K562 (cell line): ENCODE results near the gene KRT28. TPM values are rescaled to one million over a fixed set of nuclear protein-coding genes. Genes with fewer than 3 reads are reported as not detected.

Source experiments
- ATAC-seq: fragments of 200-7000 bp; cut with Tn5 transposase; 3 replicates; pipeline ENCODE4 v1.9.1; 2020; ENCODE audit warnings: moderate library complexity
- BruUV-seq: library from RNA; stranded (reverse); fragments of 400-500 nt; replicated peaks from 2 replicates; lab custom pipeline; 2021; lab: Mats Ljungman, UMichigan
- CTCF ChIA-PET: fragments of 300-600 bp; formaldehyde crosslinking; extraction: SDS; loops from one replicate; lab custom pipeline; 2021; ENCODE audit warnings: low intra/inter-chr PET ratio; lab: Yijun Ruan, JAX
- POLR2A ChIA-PET: fragments of 300-600, 350-650 bp; sonication (Branson Sonifier 250); formaldehyde crosslinking; extraction: SDS; loops from one replicate; lab custom pipeline; 2021; ENCODE audit warnings: antibody characterized with exemption, inconsistent platforms; lab: Yijun Ruan, JAX
- DNase-seq, 4 experiments: peaks; one replicate each; pipeline versions ENCODE4 v3.0.0 to v3.0.0-alpha.2; 2011 to 2018; ENCODE audit warnings: low spot score in 3 of 4, mixed read lengths in 3 of 4; ENCODE audit errors: extremely low read depth in 1 of 4
- FAIRE-seq: peaks from 2 replicates; lab custom pipeline; 2011; peaks lifted over from hg19 to GRCh38; lab: Jason Lieb, UNC
- H2AFZ ChIP-seq: 2 replicates; pipeline ENCODE4 v1.6.0; 2011; ENCODE audit warnings: low read depth, low read length, control low read depth, inconsistent platforms
- H3K27ac ChIP-seq: fragments of 200-600 bp; 3 replicates; pipeline ENCODE4 v1.8.0; 2011; ENCODE audit warnings: low read depth, mild to moderate bottlenecking, control low read depth, inconsistent platforms, low read length, moderate library complexity, mixed read lengths; ENCODE audit errors: extremely low read depth
- H3K27me3 ChIP-seq, 2 experiments: fragments of 300-600 bp in 1 of 2; 2 replicates in 1 of 2; 3 replicates in 1 of 2; pipeline versions ENCODE4 v1.6.0 to v1.8.0; 2011; ENCODE audit warnings: inconsistent platforms in 2 of 2, low read length in 2 of 2, mild to moderate bottlenecking in 1 of 2, mixed read lengths in 1 of 2, moderate library complexity in 1 of 2; ENCODE audit not compliant: control insufficient read depth in 2 of 2, insufficient read depth in 2 of 2
- H3K36me3 ChIP-seq: fragments of 300-600 bp; 3 replicates; pipeline ENCODE4 v1.8.0; 2011; ENCODE audit warnings: mild to moderate bottlenecking, low read length, inconsistent platforms; ENCODE audit not compliant: control insufficient read depth, insufficient read depth
- H3K4me1 ChIP-seq, 2 experiments: fragments of 200-600 bp in 1 of 2; replicated peaks in 1 of 2; 2 replicates in 1 of 2; 3 replicates in 1 of 2; pipeline versions ENCODE4 v1.5.1 to v1.8.0; 2011; ENCODE audit warnings: inconsistent platforms in 2 of 2, low read length in 2 of 2, mild to moderate bottlenecking in 1 of 2, mixed read lengths in 1 of 2, moderate library complexity in 1 of 2; ENCODE audit not compliant: control insufficient read depth in 2 of 2, insufficient read depth in 2 of 2
- H3K4me2 ChIP-seq: 2 replicates; pipeline ENCODE4 v1.6.1; 2011; ENCODE audit warnings: low read length, control low read depth, inconsistent platforms, mixed read lengths; ENCODE audit not compliant: insufficient read depth
- H3K4me3 ChIP-seq: fragments of 200-600 bp; sonication (generic), shearing (Covaris generic); 2 replicates; pipeline ENCODE4 v1.5.1; 2016; ENCODE audit warnings: control low read depth, inconsistent platforms
- H3K79me2 ChIP-seq: fragments of 200-600 bp; 3 replicates; pipeline ENCODE4 v1.8.0; 2011; ENCODE audit warnings: low read length, inconsistent platforms; ENCODE audit not compliant: control insufficient read depth, insufficient read depth
- H3K9ac ChIP-seq, 2 experiments: 2 replicates each; pipeline versions ENCODE4 v1.6.0 to v1.6.1; 2011; ENCODE audit warnings: low read depth in 2 of 2, low read length in 2 of 2, control low read depth in 1 of 2, inconsistent platforms in 1 of 2, mild to moderate bottlenecking in 1 of 2, mixed read lengths in 1 of 2; ENCODE audit not compliant: insufficient read depth in 1 of 2
- H3K9me1 ChIP-seq: one replicate; pipeline ENCODE4 v1.6.0; 2011; ENCODE audit warnings: inconsistent platforms, mild to moderate bottlenecking, low read length, moderate library complexity; ENCODE audit not compliant: control insufficient read depth, insufficient read depth
- H3K9me3 ChIP-seq: replicated peaks from 2 replicates; pipeline ENCODE4 v1.5.1; 2011; ENCODE audit warnings: low read depth, low read length, inconsistent platforms; ENCODE audit not compliant: control insufficient read depth, insufficient read depth
- H4K20me1 ChIP-seq: replicated peaks from 2 replicates; pipeline ENCODE4 v1.6.1; 2011; ENCODE audit warnings: low read length, inconsistent platforms, mixed read lengths; ENCODE audit not compliant: control insufficient read depth, insufficient read depth
- CHCHD3 ChIP-seq: fragments of 250-450 bp; sonication (Bioruptor Pico); IDR thresholded peaks from 2 replicates; pipeline ENCODE4 v2.1.2; 2022; ENCODE audit warnings: mild to moderate bottlenecking
- GATAD2A ChIP-seq: fragments of 450-650 bp; IDR thresholded peaks from 2 replicates; pipeline ENCODE4 v1.6.1; 2017
- HNRNPLL ChIP-seq: fragments of 200-400 bp; formaldehyde crosslinking; IDR thresholded peaks from 2 replicates; pipeline ENCODE4 v1.6.1; 2017; ENCODE audit warnings: low read length, low read depth, mild to moderate bottlenecking; ENCODE audit not compliant: poor library complexity, severe bottlenecking
- NCOA1 ChIP-seq: fragments of 450-650 bp; IDR thresholded peaks from 2 replicates; pipeline ENCODE4 v1.6.1; 2016; ENCODE audit warnings: low read depth
- NRF1 ChIP-seq, 2 experiments: fragments of 450-650 bp; IDR thresholded peaks in 1 of 2; conservative IDR thresholded peaks in 1 of 2; 2 replicates each; pipeline ENCODE4 v1.6.1; 2014; ENCODE audit warnings: mild to moderate bottlenecking in 2 of 2
- PHB ChIP-seq: fragments of 250-450 bp; sonication (Bioruptor Pico); IDR thresholded peaks from 2 replicates; pipeline ENCODE4 v1.5.0; 2021
- PKNOX1 ChIP-seq: fragments of 450-650 bp; IDR thresholded peaks from 2 replicates; pipeline ENCODE4 v1.6.1; 2016
- SNRNP70 ChIP-seq: fragments of 200-400 bp; formaldehyde crosslinking; optimal IDR thresholded peaks from 2 replicates; pipeline ENCODE3; 2017; ENCODE audit warnings: low read depth, low read length
- STAT6 ChIP-seq: sonication (generic); formaldehyde crosslinking; IDR thresholded peaks from 2 replicates; pipeline ENCODE4 v1.8.1; 2023; ENCODE audit warnings: mild to moderate bottlenecking, missing genetic modification reagents
- TRIM28 ChIP-seq: fragments of 450-650 bp; IDR thresholded peaks from 2 replicates; pipeline ENCODE4 v1.6.1; 2017
- ZNF354B ChIP-seq: fragments of 250-450 bp; sonication (Bioruptor Pico); IDR thresholded peaks from 2 replicates; pipeline ENCODE4 v1.4.0; 2020
- ZNF444 ChIP-seq: fragments of 250-450 bp; sonication (Bioruptor Pico); IDR thresholded peaks from 2 replicates; pipeline ENCODE4 v1.4.0; 2020; ENCODE audit warnings: mild to moderate bottlenecking, moderate library complexity
- ZNF695 ChIP-seq: fragments of 450-650 bp; formaldehyde crosslinking; IDR thresholded peaks from 2 replicates; pipeline ENCODE4 v1.4.0; 2020; ENCODE audit warnings: mild to moderate bottlenecking, moderate library complexity
- ZNF764 ChIP-seq: fragments of 250-450 bp; sonication (Bioruptor Pico); IDR thresholded peaks from 2 replicates; pipeline ENCODE4 v1.4.0; 2020; ENCODE audit warnings: low read depth, mild to moderate bottlenecking, moderate library complexity
- ZNF778 ChIP-seq: fragments of 450-650 bp; formaldehyde crosslinking; IDR thresholded peaks from 2 replicates; pipeline ENCODE4 v1.4.0; 2020; ENCODE audit warnings: mild to moderate bottlenecking, moderate library complexity
- ZSCAN29 ChIP-seq: fragments of 450-650 bp; IDR thresholded peaks from 2 replicates; pipeline ENCODE4 v1.6.1; 2017
- WGBS: fragments of 100-300 bp; shearing (Covaris generic); methylation state at CpG from one replicate; pipeline ENCODE4 v1.1.6; 2016; ENCODE audit warnings: low coverage, mixed read lengths; ENCODE audit not compliant: insufficient coverage; ENCODE audit errors: missing lambda C conversion rate; 5-methylcytosine and 5-hydroxymethylcytosine counted together
- in situ Hi-C: fragments of 300-500 bp; cut with MboI; formaldehyde crosslinking; loops from 4 replicates; pipeline ENCODE4 v1.15.0; 2018; ENCODE audit warnings: inconsistent platforms, mixed read lengths
- intact Hi-C: fragments of 100-400 bp; cut with micrococcal nuclease; formaldehyde crosslinking; loops from 2 replicates; pipeline ENCODE4 v1.14.2; 2022
- polyA plus RNA-seq, 8 experiments: library from polyadenylated mRNA; depleted of rRNA in 4 of 8; stranded (reverse) in 5 of 8; unstranded in 3 of 8; fragments of >200 nt; fragmentation: Nextera tagmentation in 2 of 8; fragmentation: Illumina TruSeq in 1 of 8; extraction: Ambion mirVana in 2 of 8; extraction: Trizol in 1 of 8; gene quantifications; 2 replicates each; pipeline versions ENCODE4 v1.2.1 to v1.2.3, GENCODE V29; 2011 to 2014; ENCODE audit warnings: inconsistent platforms in 1 of 8, missing spikeins in 1 of 8
- total RNA-seq, 7 experiments: library from RNA; depleted of rRNA in 6 of 7; stranded (reverse); fragments of >200 nt in 6 of 7; fragmentation: Illumina TruSeq in 2 of 7; extraction: Trizol in 2 of 7; gene quantifications; 2 replicates each; pipeline versions ENCODE4 v1.2.1 to v1.2.3, GENCODE V29; 2011 to 2021; ENCODE audit warnings: low replicate concordance in 1 of 7
- TF ChIP-seq, protein P1 (sequence below): fragments of 150-350 bp; IDR thresholded peaks from 2 replicates; pipeline ENCODE4 v1.6.1; 2014; ENCODE audit warnings: low read depth, mild to moderate bottlenecking, low read length, borderline replicate concordance

Gene KRT28
- total and polyA plus RNA-seq, 9 of the 15 experiments (the other 6 are each of a cell fraction or from before 2014, with no cell fraction given) = not detected

- H3K36me3 ChIP-seq = no peaks in the 10 kb centered on the region
- H3K27ac ChIP-seq = no peak within 1 kb of the TSS
- no peaks in the 10 kb centered on the region for H4K20me1 ChIP-seq
- CTCF ChIA-PET = interaction anchor here (0.6 kb wide), 1 partner anchor 25 kb away, joined by 3 read pairs; no protein-coding TSS in a partner anchor
- H3K9me3 ChIP-seq = no peaks in the 10 kb centered on the region
- no TSS peak for BruUV-seq
- H3K79me2 ChIP-seq = no peaks in the 10 kb centered on the region
- POLR2A ChIA-PET = no interaction called here
- no peak within 1 kb of the TSS for H3K4me3 ChIP-seq
- 0% methylated on average over 3 of the region's 3 CpGs for WGBS
- no peaks in the 10 kb centered on the region for H3K4me1 ChIP-seq
- no peak within 1 kb of the TSS for H2AFZ ChIP-seq
- in situ Hi-C loops = no loop called here
- intact Hi-C loops = no loop called here
- DNase-seq (no peak), FAIRE-seq (no peak), ATAC-seq (no peak)
- H3K9ac ChIP-seq = no peak within 1 kb of the TSS
- no peaks in the 10 kb centered on the region for H3K9me1 ChIP-seq
- no peak within 1 kb of the TSS for H3K4me2 ChIP-seq
- peaks cover 0 to 12% of the 10 kb centered on the region in 2 experiments; a peak in 4 of 5 replicates for H3K27me3 ChIP-seq
- no peak for TF ChIP-seq ZNF354B (CRISPR knock-in tag)
- TF ChIP-seq NCOA1 = no peak
- TF ChIP-seq CHCHD3 = no peak
- TF ChIP-seq HNRNPLL = no peak
- no peak for TF ChIP-seq PHB (CRISPR knock-in tag)
- no peak for TF ChIP-seq ZNF695 (CRISPR knock-in tag)
- TF ChIP-seq PKNOX1 = no peak
- no peak for TF ChIP-seq NRF1 (conservative IDR thresholded peaks at IDR 0.05 in 1 of 2, IDR thresholded peaks at IDR 0.05 in 1 of 2)
- no peak for TF ChIP-seq STAT6 (CRISPR knock-in tag)
- no peak for TF ChIP-seq GATAD2A
- no peak for TF ChIP-seq ZNF778 (CRISPR knock-in tag)
- no peak for TF ChIP-seq ZNF444 (CRISPR knock-in tag)
- TF ChIP-seq ZNF764 (CRISPR knock-in tag) = no peak
- TF ChIP-seq SNRNP70 = no peak
- TF ChIP-seq ZSCAN29 = no peak
- no peak for TF ChIP-seq TRIM28
- TF ChIP-seq, protein P1, sequence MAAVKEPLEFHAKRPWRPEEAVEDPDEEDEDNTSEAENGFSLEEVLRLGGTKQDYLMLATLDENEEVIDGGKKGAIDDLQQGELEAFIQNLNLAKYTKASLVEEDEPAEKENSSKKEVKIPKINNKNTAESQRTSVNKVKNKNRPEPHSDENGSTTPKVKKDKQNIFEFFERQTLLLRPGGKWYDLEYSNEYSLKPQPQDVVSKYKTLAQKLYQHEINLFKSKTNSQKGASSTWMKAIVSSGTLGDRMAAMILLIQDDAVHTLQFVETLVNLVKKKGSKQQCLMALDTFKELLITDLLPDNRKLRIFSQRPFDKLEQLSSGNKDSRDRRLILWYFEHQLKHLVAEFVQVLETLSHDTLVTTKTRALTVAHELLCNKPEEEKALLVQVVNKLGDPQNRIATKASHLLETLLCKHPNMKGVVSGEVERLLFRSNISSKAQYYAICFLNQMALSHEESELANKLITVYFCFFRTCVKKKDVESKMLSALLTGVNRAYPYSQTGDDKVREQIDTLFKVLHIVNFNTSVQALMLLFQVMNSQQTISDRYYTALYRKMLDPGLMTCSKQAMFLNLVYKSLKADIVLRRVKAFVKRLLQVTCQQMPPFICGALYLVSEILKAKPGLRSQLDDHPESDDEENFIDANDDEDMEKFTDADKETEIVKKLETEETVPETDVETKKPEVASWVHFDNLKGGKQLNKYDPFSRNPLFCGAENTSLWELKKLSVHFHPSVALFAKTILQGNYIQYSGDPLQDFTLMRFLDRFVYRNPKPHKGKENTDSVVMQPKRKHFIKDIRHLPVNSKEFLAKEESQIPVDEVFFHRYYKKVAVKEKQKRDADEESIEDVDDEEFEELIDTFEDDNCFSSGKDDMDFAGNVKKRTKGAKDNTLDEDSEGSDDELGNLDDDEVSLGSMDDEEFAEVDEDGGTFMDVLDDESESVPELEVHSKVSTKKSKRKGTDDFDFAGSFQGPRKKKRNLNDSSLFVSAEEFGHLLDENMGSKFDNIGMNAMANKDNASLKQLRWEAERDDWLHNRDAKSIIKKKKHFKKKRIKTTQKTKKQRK = no peak
Observed at GRCh38 chr17:40772101-40772500, 27.7 kb downstream of the KRT28 start, which contains the start of gene KRT26. KRT26 (minus strand) TSS chr17:40772201; CDS start chr17:40772113, 88 bp downstream.
